ENCODE measurements around the gene IFI35. TPM values are rescaled to one million over a fixed set of nuclear protein-coding genes. Genes with fewer than 3 reads are reported as not detected.
A peak's percentile ranks its signal among the peaks of the same experiment; 100 is the strongest.
"Not testable (repeated sequence)": the region's sequence is repeated elsewhere in the genome, so short reads cannot be mapped to it uniquely, and the experiment has no call there.

IFI35 gene
- total RNA-seq, 1 experiment from 2014 or later: 4.7 TPM

- Mint-ChIP-seq H3K4me3 (peak overlapping the region; percentile 100), H3K9me3 (no peaks in the 10 kb centered on the region), H3K27me3 (ENCODE audit: low read depth) (no peaks in the 10 kb centered on the region; the same call in 1 of the 2 replicates), H3K4me1 (peaks cover 31% of the 10 kb centered on the region), H3K27ac (peak overlapping the region; percentile 99), H3K36me3 (peaks cover 54% of the 10 kb centered on the region)
- ChIA-PET CTCF (interaction anchor here (1.5 to 3.4 kb wide), 6 partner anchors 8 to 175 kb away, joined by 8 to 28 read pairs (median 14); partner anchors contain the start of genes BECN1, IFI35, NBR1 and RND2), POLR2A (interaction anchor here (1.5 to 2.3 kb wide), 5 partner anchors 7 to 317 kb away, joined by 6 to 27 read pairs (median 8); partner anchors contain the start of genes BRCA1, IFI35, TMEM106A and VAT1)
- no peak for TF ChIP-seq ZNF263 (CRISPR knock-in tag; IDR thresholded peaks at IDR 0.05; ENCODE audit: low read depth)
- no peak for TF ChIP-seq RELA (CRISPR knock-in tag; IDR thresholded peaks at IDR 0.05; ENCODE audit: borderline replicate concordance)
- no peak for TF ChIP-seq CREM (CRISPR knock-in tag; IDR thresholded peaks at IDR 0.05)
- no peak for TF ChIP-seq PRDM15 (CRISPR knock-in tag; IDR thresholded peaks at IDR 0.05)
- TF ChIP-seq CBFB (CRISPR knock-in tag; IDR thresholded peaks at IDR 0.05; ENCODE audit: low read depth): no peak
- TF ChIP-seq TEAD4 (CRISPR knock-in tag; IDR thresholded peaks at IDR 0.05): no peak
- TF ChIP-seq ZNF317 (CRISPR knock-in tag; IDR thresholded peaks at IDR 0.05; ENCODE audit: borderline replicate concordance, low read depth): no peak
- no peak for TF ChIP-seq ATF2 (CRISPR knock-in tag; IDR thresholded peaks at IDR 0.05; ENCODE audit: borderline replicate concordance, low read depth)
- no peak for TF ChIP-seq AFF4 (CRISPR knock-in tag; IDR thresholded peaks at IDR 0.05; ENCODE audit: borderline replicate concordance)
- no peak for TF ChIP-seq NFATC4 (CRISPR knock-in tag; IDR thresholded peaks at IDR 0.05)
- TF ChIP-seq CDX4 (CRISPR knock-in tag; IDR thresholded peaks at IDR 0.05; ENCODE audit: borderline replicate concordance): no peak
- no peak for TF ChIP-seq ZNF423 (CRISPR knock-in tag; IDR thresholded peaks at IDR 0.05)
- no peak for TF ChIP-seq MYBL2 (CRISPR knock-in tag; IDR thresholded peaks at IDR 0.05)
- ATAC-seq: no peak
- no peak for DNase-seq (ENCODE audit: low spot score)
Measured at GRCh38 chr17:42999003-42999525, 7.5 kb upstream of the IFI35 start.

- ATAC-seq; DNase-seq (ENCODE audit: low spot score); H3K9me3 Mint-ChIP-seq; H3K4me3 Mint-ChIP-seq; H3K27me3 Mint-ChIP-seq (ENCODE audit: low read depth); CTCF ChIA-PET: not testable (repeated sequence)
- TF ChIP-seq ZNF416 (CRISPR knock-in tag; IDR thresholded peaks at IDR 0.05): peak; percentile 59; the same call in 1 of the 2 replicates
- H3K4me1 Mint-ChIP-seq: peaks cover 31% of the 10 kb centered on the region
- H3K36me3 Mint-ChIP-seq: peaks cover 54% of the 10 kb centered on the region
- peak overlapping the region; percentile 63 for H3K27ac Mint-ChIP-seq
- POLR2A ChIA-PET: interaction anchor here (0.6 kb wide), 1 partner anchor 308 kb away, joined by 4 read pairs; no protein-coding TSS in a partner anchor
Measured at GRCh38 chr17:43000894-43001293, 5.7 kb upstream of the IFI35 start.

All from WTC11 (cell line).